K562 (cell line): ENCODE results near the gene USP31. TPM values are rescaled to one million over a fixed set of nuclear protein-coding genes. Genes with fewer than 3 reads are reported as not detected.

Experiments used
- ATAC-seq: fragments of 200-7000 bp; cut with Tn5 transposase; 3 replicates; pipeline ENCODE4 v1.9.1; 2020; ENCODE audit warnings: moderate library complexity
- BruUV-seq: library from RNA; stranded (reverse); fragments of 400-500 nt; replicated peaks from 2 replicates; lab custom pipeline; 2021; lab: Mats Ljungman, UMichigan
- CTCF ChIA-PET: fragments of 300-600 bp; formaldehyde crosslinking; extraction: SDS; loops from one replicate; lab custom pipeline; 2021; ENCODE audit warnings: low intra/inter-chr PET ratio; lab: Yijun Ruan, JAX
- POLR2A ChIA-PET: fragments of 300-600, 350-650 bp; sonication (Branson Sonifier 250); formaldehyde crosslinking; extraction: SDS; loops from one replicate; lab custom pipeline; 2021; ENCODE audit warnings: antibody characterized with exemption, inconsistent platforms; lab: Yijun Ruan, JAX
- DNase-seq, 4 experiments: peaks; one replicate each; pipeline versions ENCODE4 v3.0.0 to v3.0.0-alpha.2; 2011 to 2018; ENCODE audit warnings: low spot score in 3 of 4, mixed read lengths in 3 of 4; ENCODE audit errors: extremely low read depth in 1 of 4
- FAIRE-seq: peaks from 2 replicates; lab custom pipeline; 2011; peaks lifted over from hg19 to GRCh38; lab: Jason Lieb, UNC
- H2AFZ ChIP-seq: 2 replicates; pipeline ENCODE4 v1.6.0; 2011; ENCODE audit warnings: low read depth, low read length, control low read depth, inconsistent platforms
- H3K27ac ChIP-seq: fragments of 200-600 bp; 3 replicates; pipeline ENCODE4 v1.8.0; 2011; ENCODE audit warnings: low read depth, mild to moderate bottlenecking, control low read depth, inconsistent platforms, low read length, moderate library complexity, mixed read lengths; ENCODE audit errors: extremely low read depth
- H3K27me3 ChIP-seq, 2 experiments: fragments of 300-600 bp in 1 of 2; 2 replicates in 1 of 2; 3 replicates in 1 of 2; pipeline versions ENCODE4 v1.6.0 to v1.8.0; 2011; ENCODE audit warnings: inconsistent platforms in 2 of 2, low read length in 2 of 2, mild to moderate bottlenecking in 1 of 2, mixed read lengths in 1 of 2, moderate library complexity in 1 of 2; ENCODE audit not compliant: control insufficient read depth in 2 of 2, insufficient read depth in 2 of 2
- H3K36me3 ChIP-seq: fragments of 300-600 bp; 3 replicates; pipeline ENCODE4 v1.8.0; 2011; ENCODE audit warnings: mild to moderate bottlenecking, low read length, inconsistent platforms; ENCODE audit not compliant: control insufficient read depth, insufficient read depth
- H3K4me1 ChIP-seq, 2 experiments: fragments of 200-600 bp in 1 of 2; replicated peaks in 1 of 2; 2 replicates in 1 of 2; 3 replicates in 1 of 2; pipeline versions ENCODE4 v1.5.1 to v1.8.0; 2011; ENCODE audit warnings: inconsistent platforms in 2 of 2, low read length in 2 of 2, mild to moderate bottlenecking in 1 of 2, mixed read lengths in 1 of 2, moderate library complexity in 1 of 2; ENCODE audit not compliant: control insufficient read depth in 2 of 2, insufficient read depth in 2 of 2
- H3K4me2 ChIP-seq: 2 replicates; pipeline ENCODE4 v1.6.1; 2011; ENCODE audit warnings: low read length, control low read depth, inconsistent platforms, mixed read lengths; ENCODE audit not compliant: insufficient read depth
- H3K4me3 ChIP-seq: fragments of 200-600 bp; sonication (generic), shearing (Covaris generic); 2 replicates; pipeline ENCODE4 v1.5.1; 2016; ENCODE audit warnings: control low read depth, inconsistent platforms
- H3K79me2 ChIP-seq: fragments of 200-600 bp; 3 replicates; pipeline ENCODE4 v1.8.0; 2011; ENCODE audit warnings: low read length, inconsistent platforms; ENCODE audit not compliant: control insufficient read depth, insufficient read depth
- H3K9ac ChIP-seq, 2 experiments: 2 replicates each; pipeline versions ENCODE4 v1.6.0 to v1.6.1; 2011; ENCODE audit warnings: low read depth in 2 of 2, low read length in 2 of 2, control low read depth in 1 of 2, inconsistent platforms in 1 of 2, mild to moderate bottlenecking in 1 of 2, mixed read lengths in 1 of 2; ENCODE audit not compliant: insufficient read depth in 1 of 2
- H3K9me1 ChIP-seq: one replicate; pipeline ENCODE4 v1.6.0; 2011; ENCODE audit warnings: inconsistent platforms, mild to moderate bottlenecking, low read length, moderate library complexity; ENCODE audit not compliant: control insufficient read depth, insufficient read depth
- H3K9me3 ChIP-seq: replicated peaks from 2 replicates; pipeline ENCODE4 v1.5.1; 2011; ENCODE audit warnings: low read depth, low read length, inconsistent platforms; ENCODE audit not compliant: control insufficient read depth, insufficient read depth
- H4K20me1 ChIP-seq: replicated peaks from 2 replicates; pipeline ENCODE4 v1.6.1; 2011; ENCODE audit warnings: low read length, inconsistent platforms, mixed read lengths; ENCODE audit not compliant: control insufficient read depth, insufficient read depth
- HMG20A ChIP-seq: fragments of 450-650 bp; formaldehyde crosslinking; conservative IDR thresholded peaks from 2 replicates; pipeline ENCODE4 v1.4.0; 2020; ENCODE audit warnings: mild to moderate bottlenecking, mixed read lengths
- JUND ChIP-seq, 2 experiments: IDR thresholded peaks; 2 replicates in 1 of 2; 3 replicates in 1 of 2; pipeline ENCODE4 v1.6.1; 2011; ENCODE audit warnings: borderline replicate concordance in 2 of 2, low read depth in 2 of 2, low read length in 2 of 2, improper control_type of control experiment in 1 of 2, missing biosample characterization in 1 of 2, missing genetic modification characterization in 1 of 2, missing genetic modification reagents in 1 of 2
- L3MBTL2 ChIP-seq: fragments of 450-650 bp; IDR thresholded peaks from 2 replicates; pipeline ENCODE4 v1.6.1; 2016; ENCODE audit warnings: mild to moderate bottlenecking, moderate library complexity
- MAFG ChIP-seq: fragments of 450-650 bp; conservative IDR thresholded peaks from 2 replicates; pipeline ENCODE4 v1.6.1; 2016; ENCODE audit warnings: missing genetic modification characterization, missing compliant biosample characterization
- SIN3B ChIP-seq: fragments of 450-650 bp; IDR thresholded peaks from 2 replicates; pipeline ENCODE4 v1.6.1; 2017; ENCODE audit warnings: low read depth, mild to moderate bottlenecking, moderate library complexity
- SMARCA4 ChIP-seq: fragments of 450-650 bp; IDR thresholded peaks from 2 replicates; pipeline ENCODE4 v1.6.1; 2016
- SMARCA5 ChIP-seq: fragments of 450-650 bp; IDR thresholded peaks from 2 replicates; pipeline ENCODE4 v1.6.1; 2016
- TRIM28 ChIP-seq: fragments of 450-650 bp; IDR thresholded peaks from 2 replicates; pipeline ENCODE4 v1.6.1; 2017
- ZBTB7A ChIP-seq: IDR thresholded peaks from 2 replicates; pipeline ENCODE4 v1.6.1; 2011; ENCODE audit warnings: low read depth, mild to moderate bottlenecking, low read length, moderate library complexity, borderline replicate concordance; ENCODE audit not compliant: control insufficient read depth
- ZNF3 ChIP-seq: fragments of 250-450 bp; sonication (Bioruptor Pico); IDR thresholded peaks from 2 replicates; pipeline ENCODE4 v1.5.0; 2021; ENCODE audit warnings: mild to moderate bottlenecking, moderate library complexity
- ZNF384 ChIP-seq: IDR thresholded peaks from 2 replicates; pipeline ENCODE4 v1.6.1; 2012; ENCODE audit warnings: low read depth, low read length, improper control_type of control experiment
- ZZZ3 ChIP-seq: fragments of 450-650 bp; IDR thresholded peaks from 2 replicates; pipeline ENCODE4 v1.6.1; 2016; ENCODE audit warnings: antibody characterized with exemption, mild to moderate bottlenecking, moderate library complexity
- WGBS: fragments of 100-300 bp; shearing (Covaris generic); methylation state at CpG from one replicate; pipeline ENCODE4 v1.1.6; 2016; ENCODE audit warnings: low coverage, mixed read lengths; ENCODE audit not compliant: insufficient coverage; ENCODE audit errors: missing lambda C conversion rate; 5-methylcytosine and 5-hydroxymethylcytosine counted together
- in situ Hi-C: fragments of 300-500 bp; cut with MboI; formaldehyde crosslinking; loops from 4 replicates; pipeline ENCODE4 v1.15.0; 2018; ENCODE audit warnings: inconsistent platforms, mixed read lengths
- intact Hi-C: fragments of 100-400 bp; cut with micrococcal nuclease; formaldehyde crosslinking; loops from 2 replicates; pipeline ENCODE4 v1.14.2; 2022
- polyA plus RNA-seq, 8 experiments: library from polyadenylated mRNA; depleted of rRNA in 4 of 8; stranded (reverse) in 5 of 8; unstranded in 3 of 8; fragments of >200 nt; fragmentation: Nextera tagmentation in 2 of 8; fragmentation: Illumina TruSeq in 1 of 8; extraction: Ambion mirVana in 2 of 8; extraction: Trizol in 1 of 8; gene quantifications; 2 replicates each; pipeline versions ENCODE4 v1.2.1 to v1.2.3, GENCODE V29; 2011 to 2014; ENCODE audit warnings: inconsistent platforms in 1 of 8, missing spikeins in 1 of 8
- total RNA-seq, 7 experiments: library from RNA; depleted of rRNA in 6 of 7; stranded (reverse); fragments of >200 nt in 6 of 7; fragmentation: Illumina TruSeq in 2 of 7; extraction: Trizol in 2 of 7; gene quantifications; 2 replicates each; pipeline versions ENCODE4 v1.2.1 to v1.2.3, GENCODE V29; 2011 to 2021; ENCODE audit warnings: low replicate concordance in 1 of 7
- TF ChIP-seq, protein P1 (sequence below): fragments of 450-650 bp; formaldehyde crosslinking; IDR thresholded peaks from 2 replicates; pipeline ENCODE4 v1.4.0; 2022; ENCODE audit warnings: mild to moderate bottlenecking, moderate library complexity
- TF ChIP-seq, protein P2 (sequence below): sonication (generic); formaldehyde crosslinking; IDR thresholded peaks from 2 replicates; pipeline ENCODE4 v1.8.0; 2022; ENCODE audit warnings: missing genetic modification reagents, mild to moderate bottlenecking, moderate library complexity, borderline replicate concordance
- TF ChIP-seq, protein P3 (sequence below): fragments of 450-650 bp; IDR thresholded peaks from one replicate; pipeline ENCODE4 v1.6.1; 2018; ENCODE audit warnings: mild to moderate bottlenecking, moderate library complexity; ENCODE audit not compliant: partially characterized antibody

Gene USP31
- total and polyA plus RNA-seq, 9 of the 15 experiments (the other 6 are each of a cell fraction or from before 2014, with no cell fraction given) = 0.56 to 4.9 (median 2.9) TPM

DNA sequence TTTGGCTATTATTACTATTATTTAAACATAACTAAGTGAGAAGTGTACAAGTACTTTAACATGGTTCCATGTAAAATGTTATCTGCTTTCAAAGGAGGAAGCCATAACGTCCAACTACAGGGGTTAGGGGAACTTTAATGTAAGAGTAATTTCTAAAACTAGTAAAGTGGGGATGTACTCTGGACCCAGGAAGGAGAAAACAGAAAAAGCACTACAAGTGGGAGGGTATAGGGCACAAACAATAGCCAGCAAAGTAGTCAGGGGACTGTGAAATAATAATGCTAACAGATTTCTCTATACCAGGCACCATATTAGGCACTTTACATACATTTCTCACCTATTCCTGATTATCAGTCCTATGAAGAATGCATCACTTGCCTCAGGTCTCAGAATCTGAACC, 19.6 kb downstream of the USP31 start:
- TF ChIP-seq SMARCA4 = no peak
- TF ChIP-seq TRIM28 = no peak
- TF ChIP-seq, protein P1, sequence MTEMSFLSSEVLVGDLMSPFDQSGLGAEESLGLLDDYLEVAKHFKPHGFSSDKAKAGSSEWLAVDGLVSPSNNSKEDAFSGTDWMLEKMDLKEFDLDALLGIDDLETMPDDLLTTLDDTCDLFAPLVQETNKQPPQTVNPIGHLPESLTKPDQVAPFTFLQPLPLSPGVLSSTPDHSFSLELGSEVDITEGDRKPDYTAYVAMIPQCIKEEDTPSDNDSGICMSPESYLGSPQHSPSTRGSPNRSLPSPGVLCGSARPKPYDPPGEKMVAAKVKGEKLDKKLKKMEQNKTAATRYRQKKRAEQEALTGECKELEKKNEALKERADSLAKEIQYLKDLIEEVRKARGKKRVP (CRISPR knock-in tag) = no peak
- no peak for TF ChIP-seq SIN3B
- no peak for TF ChIP-seq SMARCA5
- TF ChIP-seq, protein P2, sequence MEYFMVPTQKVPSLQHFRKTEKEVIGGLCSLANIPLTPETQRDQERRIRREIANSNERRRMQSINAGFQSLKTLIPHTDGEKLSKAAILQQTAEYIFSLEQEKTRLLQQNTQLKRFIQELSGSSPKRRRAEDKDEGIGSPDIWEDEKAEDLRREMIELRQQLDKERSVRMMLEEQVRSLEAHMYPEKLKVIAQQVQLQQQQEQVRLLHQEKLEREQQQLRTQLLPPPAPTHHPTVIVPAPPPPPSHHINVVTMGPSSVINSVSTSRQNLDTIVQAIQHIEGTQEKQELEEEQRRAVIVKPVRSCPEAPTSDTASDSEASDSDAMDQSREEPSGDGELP (CRISPR knock-in tag) = no peak
- TF ChIP-seq HMG20A = no peak
- TF ChIP-seq ZZZ3 = no peak
- TF ChIP-seq MAFG (tag) = no peak
- TF ChIP-seq, protein P3, sequence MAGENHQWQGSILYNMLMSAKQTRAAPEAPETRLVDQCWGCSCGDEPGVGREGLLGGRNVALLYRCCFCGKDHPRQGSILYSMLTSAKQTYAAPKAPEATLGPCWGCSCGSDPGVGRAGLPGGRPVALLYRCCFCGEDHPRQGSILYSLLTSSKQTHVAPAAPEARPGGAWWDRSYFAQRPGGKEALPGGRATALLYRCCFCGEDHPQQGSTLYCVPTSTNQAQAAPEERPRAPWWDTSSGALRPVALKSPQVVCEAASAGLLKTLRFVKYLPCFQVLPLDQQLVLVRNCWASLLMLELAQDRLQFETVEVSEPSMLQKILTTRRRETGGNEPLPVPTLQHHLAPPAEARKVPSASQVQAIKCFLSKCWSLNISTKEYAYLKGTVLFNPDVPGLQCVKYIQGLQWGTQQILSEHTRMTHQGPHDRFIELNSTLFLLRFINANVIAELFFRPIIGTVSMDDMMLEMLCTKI = no peak
- TF ChIP-seq ZBTB7A = no peak
- TF ChIP-seq ZNF3 (CRISPR knock-in tag) = no peak
- no peak for TF ChIP-seq L3MBTL2
- TF ChIP-seq JUND (IDR thresholded peaks at IDR 0.05; ENCODE audit: borderline replicate concordance, low read depth, low read length) = no peak
- TF ChIP-seq JUND (tag; IDR thresholded peaks at IDR 0.05; ENCODE audit: borderline replicate concordance, low read depth, low read length) = no peak
- TF ChIP-seq ZNF384 = no peak
- TF ChIP-seq, all 486 proteins: peak for 0
- H4K20me1 ChIP-seq = peaks cover 28% of the 10 kb centered on the region
- peaks cover 0 to 17% of the 10 kb centered on the region in 2 experiments; a peak in 2 of 5 replicates for H3K4me1 ChIP-seq
- no peaks in the 10 kb centered on the region for H3K27me3 ChIP-seq
- no peak overlapping the region for H3K9ac ChIP-seq
- 0% methylated on average over 1 of the region's 1 CpG for WGBS
- in situ Hi-C loops (no loop called here), intact Hi-C loops (no loop called here)
- no peak overlapping the region for H3K4me3 ChIP-seq
- no peak for ATAC-seq
- no peaks in the 10 kb centered on the region for H3K9me3 ChIP-seq
- no TSS peak for BruUV-seq
- no peak for FAIRE-seq
- ChIA-PET POLR2A (no interaction called here), CTCF (no interaction called here)
- no peaks in the 10 kb centered on the region for H3K9me1 ChIP-seq
- no peak overlapping the region for H2AFZ ChIP-seq
- H3K36me3 ChIP-seq = no peaks in the 10 kb centered on the region
- peaks cover 17% of the 10 kb centered on the region; the same call in 2 of the 3 replicates for H3K79me2 ChIP-seq
- DNase-seq = no peak
- no peak overlapping the region for H3K27ac ChIP-seq
- no peak overlapping the region for H3K4me2 ChIP-seq
